Measurements from ENCODE around the gene MUSK. TPM values are rescaled to one million over a fixed set of nuclear protein-coding genes. Genes with fewer than 3 reads are reported as not detected.

The MUSK gene
- total RNA-seq, 1 experiment from 2014 or later = not detected

DNA sequence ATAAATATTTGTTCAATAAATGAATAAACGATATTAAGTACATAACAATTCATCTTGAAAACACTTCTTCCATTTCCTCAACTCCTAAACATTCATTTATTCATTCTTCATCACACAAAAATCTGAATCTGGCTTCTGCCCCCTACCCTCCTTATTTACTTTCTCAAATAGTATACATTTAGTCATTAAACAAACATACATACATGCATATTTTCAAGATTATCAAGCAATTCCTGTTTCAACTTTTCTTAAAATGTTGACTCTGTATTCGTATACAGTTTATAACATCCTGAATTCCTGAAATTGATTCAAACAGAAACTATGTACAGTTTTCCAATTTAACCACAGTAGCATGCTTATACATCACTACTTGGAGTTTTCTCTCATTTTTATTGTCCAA lies 129.0 kb downstream of the MUSK start:
- ATAC-seq = no peak
- H3K4me1 Mint-ChIP-seq = no peaks in the 10 kb centered on the region
- H3K27ac Mint-ChIP-seq = no peak overlapping the region
- DNase-seq (ENCODE audit: low spot score) = no peak
- POLR2A ChIA-PET = no interaction called here
- H3K4me3 Mint-ChIP-seq = no peak overlapping the region
- H3K27me3 Mint-ChIP-seq (ENCODE audit: low read depth) = no peaks in the 10 kb centered on the region
- TF ChIP-seq ELF4 (CRISPR knock-in tag; IDR thresholded peaks at IDR 0.05; ENCODE audit: low read depth) = no peak
- TF ChIP-seq, protein P1, sequence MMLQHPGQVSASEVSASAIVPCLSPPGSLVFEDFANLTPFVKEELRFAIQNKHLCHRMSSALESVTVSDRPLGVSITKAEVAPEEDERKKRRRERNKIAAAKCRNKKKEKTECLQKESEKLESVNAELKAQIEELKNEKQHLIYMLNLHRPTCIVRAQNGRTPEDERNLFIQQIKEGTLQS (CRISPR knock-in tag; conservative IDR thresholded peaks at IDR 0.05) = no peak
- no peak for TF ChIP-seq SOX15 (CRISPR knock-in tag; IDR thresholded peaks at IDR 0.05)
- TF ChIP-seq MYBL2 (CRISPR knock-in tag; IDR thresholded peaks at IDR 0.05) = no peak
- TF ChIP-seq, protein P2, sequence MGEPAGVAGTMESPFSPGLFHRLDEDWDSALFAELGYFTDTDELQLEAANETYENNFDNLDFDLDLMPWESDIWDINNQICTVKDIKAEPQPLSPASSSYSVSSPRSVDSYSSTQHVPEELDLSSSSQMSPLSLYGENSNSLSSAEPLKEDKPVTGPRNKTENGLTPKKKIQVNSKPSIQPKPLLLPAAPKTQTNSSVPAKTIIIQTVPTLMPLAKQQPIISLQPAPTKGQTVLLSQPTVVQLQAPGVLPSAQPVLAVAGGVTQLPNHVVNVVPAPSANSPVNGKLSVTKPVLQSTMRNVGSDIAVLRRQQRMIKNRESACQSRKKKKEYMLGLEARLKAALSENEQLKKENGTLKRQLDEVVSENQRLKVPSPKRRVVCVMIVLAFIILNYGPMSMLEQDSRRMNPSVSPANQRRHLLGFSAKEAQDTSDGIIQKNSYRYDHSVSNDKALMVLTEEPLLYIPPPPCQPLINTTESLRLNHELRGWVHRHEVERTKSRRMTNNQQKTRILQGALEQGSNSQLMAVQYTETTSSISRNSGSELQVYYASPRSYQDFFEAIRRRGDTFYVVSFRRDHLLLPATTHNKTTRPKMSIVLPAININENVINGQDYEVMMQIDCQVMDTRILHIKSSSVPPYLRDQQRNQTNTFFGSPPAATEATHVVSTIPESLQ (CRISPR knock-in tag; IDR thresholded peaks at IDR 0.05) = no peak
- TF ChIP-seq, protein P3, sequence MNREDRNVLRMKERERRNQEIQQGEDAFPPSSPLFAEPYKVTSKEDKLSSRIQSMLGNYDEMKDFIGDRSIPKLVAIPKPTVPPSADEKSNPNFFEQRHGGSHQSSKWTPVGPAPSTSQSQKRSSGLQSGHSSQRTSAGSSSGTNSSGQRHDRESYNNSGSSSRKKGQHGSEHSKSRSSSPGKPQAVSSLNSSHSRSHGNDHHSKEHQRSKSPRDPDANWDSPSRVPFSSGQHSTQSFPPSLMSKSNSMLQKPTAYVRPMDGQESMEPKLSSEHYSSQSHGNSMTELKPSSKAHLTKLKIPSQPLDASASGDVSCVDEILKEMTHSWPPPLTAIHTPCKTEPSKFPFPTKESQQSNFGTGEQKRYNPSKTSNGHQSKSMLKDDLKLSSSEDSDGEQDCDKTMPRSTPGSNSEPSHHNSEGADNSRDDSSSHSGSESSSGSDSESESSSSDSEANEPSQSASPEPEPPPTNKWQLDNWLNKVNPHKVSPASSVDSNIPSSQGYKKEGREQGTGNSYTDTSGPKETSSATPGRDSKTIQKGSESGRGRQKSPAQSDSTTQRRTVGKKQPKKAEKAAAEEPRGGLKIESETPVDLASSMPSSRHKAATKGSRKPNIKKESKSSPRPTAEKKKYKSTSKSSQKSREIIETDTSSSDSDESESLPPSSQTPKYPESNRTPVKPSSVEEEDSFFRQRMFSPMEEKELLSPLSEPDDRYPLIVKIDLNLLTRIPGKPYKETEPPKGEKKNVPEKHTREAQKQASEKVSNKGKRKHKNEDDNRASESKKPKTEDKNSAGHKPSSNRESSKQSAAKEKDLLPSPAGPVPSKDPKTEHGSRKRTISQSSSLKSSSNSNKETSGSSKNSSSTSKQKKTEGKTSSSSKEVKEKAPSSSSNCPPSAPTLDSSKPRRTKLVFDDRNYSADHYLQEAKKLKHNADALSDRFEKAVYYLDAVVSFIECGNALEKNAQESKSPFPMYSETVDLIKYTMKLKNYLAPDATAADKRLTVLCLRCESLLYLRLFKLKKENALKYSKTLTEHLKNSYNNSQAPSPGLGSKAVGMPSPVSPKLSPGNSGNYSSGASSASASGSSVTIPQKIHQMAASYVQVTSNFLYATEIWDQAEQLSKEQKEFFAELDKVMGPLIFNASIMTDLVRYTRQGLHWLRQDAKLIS (CRISPR knock-in tag; IDR thresholded peaks at IDR 0.05; ENCODE audit: borderline replicate concordance) = no peak
- TF ChIP-seq FOXK1 (CRISPR knock-in tag; IDR thresholded peaks at IDR 0.05) = no peak
- TF ChIP-seq RORB (CRISPR knock-in tag; IDR thresholded peaks at IDR 0.05) = no peak
- TF ChIP-seq IRF2 (CRISPR knock-in tag; IDR thresholded peaks at IDR 0.05; ENCODE audit: borderline replicate concordance, low read depth) = no peak
- TF ChIP-seq ESRRA (CRISPR knock-in tag; IDR thresholded peaks at IDR 0.05; ENCODE audit: borderline replicate concordance) = no peak
- TF ChIP-seq FOXP1 (CRISPR knock-in tag; IDR thresholded peaks at IDR 0.05; ENCODE audit: borderline replicate concordance) = no peak
- no peak for TF ChIP-seq NR1H2 (CRISPR knock-in tag; IDR thresholded peaks at IDR 0.05)
- no peak for TF ChIP-seq HMGA2 (CRISPR knock-in tag; IDR thresholded peaks at IDR 0.05)
- TF ChIP-seq, protein P4, sequence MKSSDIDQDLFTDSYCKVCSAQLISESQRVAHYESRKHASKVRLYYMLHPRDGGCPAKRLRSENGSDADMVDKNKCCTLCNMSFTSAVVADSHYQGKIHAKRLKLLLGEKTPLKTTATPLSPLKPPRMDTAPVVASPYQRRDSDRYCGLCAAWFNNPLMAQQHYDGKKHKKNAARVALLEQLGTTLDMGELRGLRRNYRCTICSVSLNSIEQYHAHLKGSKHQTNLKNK (CRISPR knock-in tag; IDR thresholded peaks at IDR 0.05) = no peak
- no peak for TF ChIP-seq NFATC4 (CRISPR knock-in tag; IDR thresholded peaks at IDR 0.05)
- TF ChIP-seq, protein P5, sequence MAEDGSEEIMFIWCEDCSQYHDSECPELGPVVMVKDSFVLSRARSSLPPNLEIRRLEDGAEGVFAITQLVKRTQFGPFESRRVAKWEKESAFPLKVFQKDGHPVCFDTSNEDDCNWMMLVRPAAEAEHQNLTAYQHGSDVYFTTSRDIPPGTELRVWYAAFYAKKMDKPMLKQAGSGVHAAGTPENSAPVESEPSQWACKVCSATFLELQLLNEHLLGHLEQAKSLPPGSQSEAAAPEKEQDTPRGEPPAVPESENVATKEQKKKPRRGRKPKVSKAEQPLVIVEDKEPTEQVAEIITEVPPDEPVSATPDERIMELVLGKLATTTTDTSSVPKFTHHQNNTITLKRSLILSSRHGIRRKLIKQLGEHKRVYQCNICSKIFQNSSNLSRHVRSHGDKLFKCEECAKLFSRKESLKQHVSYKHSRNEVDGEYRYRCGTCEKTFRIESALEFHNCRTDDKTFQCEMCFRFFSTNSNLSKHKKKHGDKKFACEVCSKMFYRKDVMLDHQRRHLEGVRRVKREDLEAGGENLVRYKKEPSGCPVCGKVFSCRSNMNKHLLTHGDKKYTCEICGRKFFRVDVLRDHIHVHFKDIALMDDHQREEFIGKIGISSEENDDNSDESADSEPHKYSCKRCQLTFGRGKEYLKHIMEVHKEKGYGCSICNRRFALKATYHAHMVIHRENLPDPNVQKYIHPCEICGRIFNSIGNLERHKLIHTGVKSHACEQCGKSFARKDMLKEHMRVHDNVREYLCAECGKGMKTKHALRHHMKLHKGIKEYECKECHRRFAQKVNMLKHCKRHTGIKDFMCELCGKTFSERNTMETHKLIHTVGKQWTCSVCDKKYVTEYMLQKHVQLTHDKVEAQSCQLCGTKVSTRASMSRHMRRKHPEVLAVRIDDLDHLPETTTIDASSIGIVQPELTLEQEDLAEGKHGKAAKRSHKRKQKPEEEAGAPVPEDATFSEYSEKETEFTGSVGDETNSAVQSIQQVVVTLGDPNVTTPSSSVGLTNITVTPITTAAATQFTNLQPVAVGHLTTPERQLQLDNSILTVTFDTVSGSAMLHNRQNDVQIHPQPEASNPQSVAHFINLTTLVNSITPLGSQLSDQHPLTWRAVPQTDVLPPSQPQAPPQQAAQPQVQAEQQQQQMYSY (CRISPR knock-in tag; IDR thresholded peaks at IDR 0.05) = no peak
- no peak for TF ChIP-seq SMAD4 (CRISPR knock-in tag; IDR thresholded peaks at IDR 0.05)
- TF ChIP-seq JUN (CRISPR knock-in tag; IDR thresholded peaks at IDR 0.05) = no peak
- 0 out of 2 replicates have a peak, but pooled peaks cover 2% of the 10 kb centered on the region for H3K36me3 Mint-ChIP-seq
- peaks cover 3% of the 10 kb centered on the region; the same call in 1 of the 2 replicates for H3K9me3 Mint-ChIP-seq
- CTCF ChIA-PET = no interaction called here
